ENCODE measurements around the gene SYNDIG1.

SYNDIG1 gene

DNA sequence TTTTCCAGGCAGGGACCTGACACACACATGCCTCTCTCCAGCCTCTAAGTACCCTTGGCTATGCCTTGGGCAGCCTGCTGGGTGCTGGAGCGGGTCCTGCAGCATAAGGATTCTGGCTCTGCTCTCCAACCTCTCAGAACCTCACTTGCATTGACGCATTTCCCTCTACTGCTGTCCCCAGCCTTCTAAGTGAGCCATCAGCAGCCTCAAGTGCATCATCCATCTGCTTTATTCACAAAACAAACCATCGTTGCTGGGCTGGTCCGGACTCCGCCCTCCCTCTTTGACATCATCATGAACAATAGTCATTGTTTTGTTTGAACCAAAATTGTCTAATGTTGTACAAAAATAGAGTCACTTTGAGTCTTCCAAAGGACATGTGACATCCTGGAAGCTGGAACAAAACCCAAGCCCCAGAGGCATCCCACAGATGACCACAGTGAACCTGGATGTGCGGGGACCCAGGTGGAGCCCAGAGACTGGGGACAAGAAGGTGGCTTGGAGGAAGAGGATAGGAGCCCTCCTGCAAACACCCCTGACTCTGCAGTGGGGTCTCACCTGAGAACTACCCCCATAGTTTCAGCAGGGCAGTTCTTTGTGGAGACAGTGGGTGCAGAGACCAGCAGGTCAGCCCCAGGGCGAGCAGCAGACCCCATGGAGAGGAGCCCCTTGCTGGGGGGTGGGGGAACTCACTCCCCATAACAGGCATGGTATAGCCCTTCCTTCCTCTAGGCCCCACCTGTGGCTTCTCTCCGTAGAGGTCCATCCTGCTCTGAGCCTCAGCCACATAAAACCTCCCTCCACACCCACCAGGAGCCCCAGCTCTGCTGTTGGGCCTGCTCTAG lies 230.1 kb downstream of the SYNDIG1 start:
- FAIRE-seq, result no peak

DNA sequence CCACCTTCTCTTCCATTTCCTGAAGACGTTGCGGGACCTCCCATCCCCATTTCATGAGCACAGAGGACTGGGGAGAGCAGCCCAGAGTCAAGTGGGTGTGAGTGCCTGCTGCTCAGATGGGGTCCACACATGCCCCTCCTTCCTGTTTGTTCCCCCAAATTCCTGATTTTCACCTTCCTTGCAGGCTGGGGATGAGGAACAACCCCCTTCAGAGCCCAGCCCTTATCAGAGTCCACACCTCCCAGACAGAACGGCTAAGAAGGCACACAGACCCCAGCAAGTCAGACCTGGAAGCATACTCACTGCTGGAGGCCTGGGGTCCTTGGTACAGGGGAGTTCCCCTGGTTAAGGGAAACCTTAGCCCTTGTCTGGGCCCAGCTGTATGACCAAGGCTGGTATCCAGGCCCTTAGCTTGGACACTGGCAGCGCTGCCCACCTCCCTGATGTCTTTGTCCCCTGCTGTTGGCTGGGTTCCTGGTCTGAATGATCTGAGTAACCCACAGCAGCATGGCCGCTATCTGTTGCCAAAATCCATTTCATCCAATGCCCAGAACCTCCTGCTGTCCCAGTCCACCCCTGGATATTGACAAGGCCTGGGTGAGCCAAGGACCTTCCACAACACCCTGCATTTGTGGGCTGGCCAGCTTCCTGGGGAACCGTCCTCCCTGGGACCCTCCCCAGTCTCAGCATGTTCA lies 230.9 kb downstream of the SYNDIG1 start:
- no peak for FAIRE-seq

DNA sequence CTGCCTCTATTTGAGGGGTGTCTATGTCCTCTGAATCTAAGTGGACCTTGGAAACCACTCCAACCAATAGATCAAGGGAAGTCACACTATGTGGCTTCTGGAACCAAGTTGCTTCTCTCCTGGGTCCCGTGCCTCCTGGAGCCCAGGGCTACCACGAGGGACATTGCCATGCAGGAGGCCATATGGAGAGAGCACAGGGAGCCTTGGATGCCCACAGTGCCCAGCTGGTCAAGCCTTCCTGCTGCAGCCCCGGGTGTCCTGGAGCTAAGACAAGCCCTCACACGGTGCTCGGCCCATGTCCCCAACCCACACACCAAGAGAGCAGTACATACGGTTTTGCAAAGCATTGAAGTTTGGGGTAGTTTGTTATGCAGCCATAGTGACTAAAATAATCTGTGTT lies 231.6 kb downstream of the SYNDIG1 start:
- no peak for FAIRE-seq

DNA sequence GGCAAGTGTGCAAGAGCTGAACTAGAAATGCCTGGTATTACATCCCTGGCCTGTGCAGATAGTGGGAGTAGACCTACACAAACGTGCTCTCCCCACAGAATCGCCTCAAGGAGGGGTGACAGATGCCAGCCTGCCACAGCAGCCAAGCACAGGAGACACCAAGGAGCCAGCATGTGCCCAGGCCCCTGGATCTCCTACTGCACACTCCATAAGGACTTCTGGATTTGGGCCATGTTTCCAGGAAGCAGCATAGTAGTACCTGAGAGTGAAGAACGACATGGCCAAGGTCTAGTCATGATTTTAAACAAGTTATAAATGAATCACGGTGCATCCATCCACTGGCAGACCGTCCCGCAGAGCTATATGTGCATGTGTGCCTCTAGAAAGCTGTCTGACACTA lies 232.2 kb downstream of the SYNDIG1 start:
- no peak for FAIRE-seq

DNA sequence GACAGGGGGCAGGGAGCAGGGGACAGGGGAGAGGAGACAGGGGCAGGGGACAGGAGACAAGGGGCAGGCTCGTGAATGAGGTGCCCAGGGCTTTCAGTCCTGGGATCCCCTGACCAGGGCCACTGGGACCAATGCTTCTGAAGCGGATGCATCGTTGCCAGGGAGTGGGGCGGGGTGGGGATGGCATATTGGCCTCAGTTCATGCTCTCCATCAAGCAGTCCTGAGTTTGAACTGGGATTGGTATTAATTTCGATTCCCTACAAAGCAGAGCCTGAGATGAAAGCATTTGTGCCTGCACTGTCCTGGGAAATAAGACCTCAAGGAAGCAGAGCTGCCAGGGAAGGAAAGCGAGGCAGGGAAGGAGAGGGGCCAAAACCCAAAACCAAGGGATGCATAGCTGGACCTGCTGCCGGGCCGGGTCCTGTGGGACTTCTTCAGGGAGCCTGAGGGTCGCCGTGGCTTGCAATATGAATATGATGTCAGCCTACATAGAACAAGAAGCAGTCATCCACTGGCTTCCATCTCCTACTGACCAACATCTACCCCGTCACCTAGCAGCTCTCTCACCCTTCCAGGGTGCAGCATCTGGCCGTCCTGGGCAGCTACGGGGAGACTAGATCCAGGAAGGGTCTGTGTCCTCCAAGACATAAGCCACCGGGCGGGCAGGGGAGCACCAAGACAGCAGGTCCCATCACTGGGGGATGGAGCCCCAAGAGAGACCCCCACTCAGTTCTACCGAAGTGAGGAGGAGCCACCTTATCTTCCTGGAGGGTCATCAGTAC lies 233.3 kb downstream of the SYNDIG1 start:
- no peak for FAIRE-seq

DNA sequence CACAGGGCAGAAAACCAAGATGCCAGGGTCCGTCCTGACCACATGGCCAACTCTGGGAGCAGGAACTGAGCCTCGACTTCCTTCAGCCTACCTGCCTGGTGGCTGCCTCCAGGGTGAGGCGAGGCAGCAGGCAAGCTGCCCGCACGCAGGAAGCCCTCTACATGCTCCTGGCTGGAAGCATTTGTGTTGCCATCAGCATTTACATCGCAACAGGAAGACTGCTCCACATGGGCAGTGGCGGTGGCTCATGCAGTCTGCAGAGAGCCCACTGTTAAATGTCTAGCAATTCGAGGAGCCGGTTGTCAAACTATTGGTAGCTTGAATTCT lies 233.8 kb downstream of the SYNDIG1 start:
- no peak for FAIRE-seq

DNA sequence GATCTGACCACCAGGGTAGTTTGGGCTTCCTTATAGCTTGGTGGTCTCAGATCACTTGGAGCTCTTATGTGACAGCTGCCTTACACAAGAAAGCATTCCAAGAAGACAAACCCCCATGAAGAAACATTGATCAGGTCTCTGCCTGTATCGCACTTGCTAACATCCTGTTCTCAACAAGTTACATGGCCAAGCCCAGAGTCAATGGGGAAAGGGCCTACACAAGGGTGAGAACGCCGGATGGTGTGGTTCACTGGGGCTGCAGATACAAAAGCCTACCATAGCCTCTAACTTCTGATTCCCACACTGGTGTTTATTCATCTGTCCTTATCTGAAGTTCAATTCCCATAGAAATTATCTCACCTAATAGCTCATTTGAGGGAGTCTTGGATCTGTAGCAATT lies 235.5 kb downstream of the SYNDIG1 start:
- no peak for FAIRE-seq

- no peak for FAIRE-seq
Measured at GRCh38 chr20:24705486-24705885, 236.1 kb downstream of the SYNDIG1 start.

DNA sequence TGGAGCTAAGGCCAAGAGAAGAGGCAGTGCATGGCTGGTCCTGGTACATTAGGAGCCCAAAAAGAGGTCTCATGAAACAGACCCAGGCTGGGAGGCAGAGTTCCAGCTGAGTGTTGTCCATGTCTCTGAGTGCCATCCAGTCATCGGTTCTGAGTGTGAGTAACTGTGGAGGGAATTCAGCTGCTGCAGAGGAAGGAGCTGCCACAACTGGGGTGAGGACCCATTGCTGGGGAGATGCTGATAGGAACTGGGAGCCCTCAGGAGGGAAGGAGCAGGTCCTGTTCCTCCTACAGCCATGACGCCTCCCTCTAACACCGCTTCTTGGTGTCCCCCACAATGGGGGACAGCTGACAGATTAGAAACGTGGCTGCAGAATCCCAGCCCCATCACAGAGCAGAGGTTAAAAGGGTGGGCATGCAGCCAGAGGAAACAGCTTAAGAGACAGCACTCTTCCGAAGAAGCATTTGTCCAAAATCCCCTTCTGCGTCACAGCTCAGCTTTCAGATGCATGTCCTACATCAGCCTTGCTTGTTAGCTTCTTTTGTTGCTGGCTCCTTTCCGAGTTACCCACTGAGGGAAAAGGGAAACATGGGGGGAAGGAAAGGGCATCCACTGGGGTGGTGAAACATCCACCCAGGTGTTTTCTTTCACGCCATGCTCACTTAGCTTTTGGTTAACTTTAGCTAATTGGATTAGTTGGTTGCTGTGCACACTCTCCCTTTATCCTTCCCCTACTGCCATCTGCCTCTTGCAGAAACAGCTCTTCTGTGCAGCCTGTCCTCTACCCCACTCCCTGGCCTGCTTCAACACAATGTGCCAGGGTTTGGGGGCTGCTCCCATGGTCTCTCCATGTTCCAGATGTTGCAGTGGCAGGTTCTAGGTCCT lies 239.2 kb downstream of the SYNDIG1 start:
- FAIRE-seq, result no peak
